COLO668 (cell line): ENCODE data around the gene COL4A4.
A peak's percentile ranks its signal among the peaks of the same experiment; 100 is the strongest.
"Not testable (repeated sequence)": the region's sequence is repeated elsewhere in the genome, so short reads cannot be mapped to it uniquely, and the experiment has no call there.

Experiments
- DNase-seq: peaks from one replicate; lab custom pipeline; 2025; ENCODE audit not compliant: unreplicated experiment; lab: John Stamatoyannopoulos, UW

COL4A4 gene

DNA sequence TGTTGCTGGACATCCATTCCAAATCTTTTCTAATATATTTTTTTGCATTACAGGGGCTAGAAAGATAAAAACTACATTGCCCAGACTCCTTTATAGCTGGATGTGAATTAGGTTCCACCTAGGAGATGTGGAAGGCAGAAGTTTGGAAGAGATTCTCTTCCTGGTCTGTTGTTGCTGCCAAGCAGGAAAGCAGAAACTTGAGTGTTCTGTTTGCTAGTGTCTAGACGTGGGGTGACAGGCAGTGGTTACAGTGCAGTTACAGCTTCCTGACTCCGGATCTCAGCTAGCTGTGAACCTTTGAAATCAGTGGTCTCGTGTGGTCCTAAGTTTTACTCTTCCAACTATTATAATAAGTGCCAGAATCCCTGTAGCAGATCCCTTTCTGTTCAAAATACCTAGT, 46.2 kb downstream of the COL4A4 start:
- no peak for DNase-seq

DNA sequence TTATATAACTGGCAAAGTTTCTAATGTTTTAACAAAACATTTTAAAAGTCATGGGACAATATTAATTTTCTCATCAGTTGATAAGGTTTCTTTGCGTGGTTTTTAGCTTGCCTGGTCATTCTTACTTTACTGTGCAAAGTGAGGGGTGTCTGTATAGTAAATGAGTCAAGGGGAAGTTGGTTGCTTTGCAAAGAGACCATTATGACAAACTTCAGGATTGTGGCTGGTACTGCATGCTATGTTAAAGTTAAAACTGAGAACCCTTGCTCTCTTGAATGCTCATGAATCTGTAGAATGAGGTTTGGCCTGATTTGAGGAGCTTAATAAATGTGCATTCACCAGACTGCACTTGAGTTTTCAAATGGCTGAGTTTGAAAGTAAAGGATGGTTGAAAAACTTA, 47.0 kb downstream of the COL4A4 start:
- no peak for DNase-seq

DNA sequence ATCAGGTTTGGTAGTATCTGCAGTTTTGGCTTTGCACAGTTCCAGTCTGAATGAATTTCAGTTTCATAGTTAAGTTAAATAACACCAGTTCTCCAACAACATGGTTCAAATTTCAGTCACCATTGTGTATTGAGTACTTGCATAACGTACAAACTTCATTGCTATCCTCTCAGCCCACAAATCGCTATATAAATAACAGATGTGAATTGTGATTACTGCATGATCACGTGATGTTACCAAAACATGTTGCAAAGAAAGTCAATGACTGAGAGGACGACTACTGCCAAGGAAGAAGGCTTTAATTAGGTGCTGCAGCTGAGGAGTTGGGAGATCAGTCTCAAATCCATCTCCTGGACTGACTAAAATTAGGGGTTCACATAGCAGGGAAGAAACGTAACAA, 48.2 kb downstream of the COL4A4 start:
- DNase-seq = no peak

DNA sequence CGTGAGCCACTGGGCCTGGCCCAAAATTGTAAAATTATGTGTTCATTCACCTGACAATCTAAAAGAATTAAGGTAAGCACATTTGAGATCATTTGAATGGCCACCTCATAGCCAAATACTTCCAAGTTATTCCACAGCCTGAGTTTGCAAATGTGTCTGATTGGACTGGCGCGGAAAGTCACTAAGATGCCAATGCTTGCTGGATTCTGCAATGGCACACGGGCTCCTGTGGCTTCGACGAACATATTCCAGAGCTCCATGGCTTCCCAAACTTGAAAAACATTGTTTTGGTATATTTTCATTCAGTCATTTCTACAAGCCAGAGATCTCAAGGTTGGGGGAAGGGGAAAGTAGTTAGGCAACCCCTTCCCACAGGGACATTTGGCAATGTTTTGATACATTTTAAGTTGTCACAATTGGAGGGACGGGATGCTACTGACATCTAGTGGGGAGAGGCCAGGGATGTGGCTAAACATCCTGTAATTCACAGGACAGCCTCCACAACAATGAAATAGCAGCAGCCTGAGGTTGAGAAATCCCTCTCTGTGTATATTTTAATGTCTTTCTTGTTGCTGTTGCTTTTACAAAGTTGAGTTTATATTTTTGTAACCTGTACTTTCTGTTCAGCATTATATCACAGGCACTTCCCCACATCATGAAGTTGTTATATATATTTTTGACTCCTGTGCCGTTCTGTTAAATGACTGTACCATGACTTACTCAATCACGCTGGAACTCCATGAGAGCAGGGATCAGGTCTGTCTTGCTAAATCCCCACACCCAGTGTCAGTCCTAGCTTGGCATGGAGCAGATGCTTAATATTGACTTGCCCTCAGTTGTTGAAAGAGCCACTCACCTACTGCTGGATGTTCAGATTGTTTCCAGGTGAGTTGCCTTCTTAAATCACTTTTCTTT, 56.9 kb downstream of the COL4A4 start:
- DNase-seq = peak; percentile 55

DNA sequence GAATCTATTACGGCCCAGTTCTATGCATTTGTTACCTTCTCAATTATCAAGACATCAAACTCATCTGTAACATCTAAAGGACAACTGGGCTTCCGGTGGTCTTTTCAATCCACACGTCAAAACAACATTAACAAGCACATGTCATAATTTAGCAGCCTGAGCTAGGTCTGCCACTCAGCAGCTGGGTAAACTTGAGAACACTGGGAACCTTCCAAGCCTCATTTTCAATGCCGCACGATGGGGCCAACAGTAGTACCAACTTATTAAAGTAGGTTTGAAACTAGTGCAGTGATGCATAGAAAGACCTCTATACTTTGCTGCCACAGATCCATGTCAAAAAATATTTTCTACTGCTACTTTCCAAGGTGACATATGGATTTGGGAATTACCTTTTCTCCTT, 60.4 kb downstream of the COL4A4 start:
- DNase-seq = peak; percentile 6

DNA sequence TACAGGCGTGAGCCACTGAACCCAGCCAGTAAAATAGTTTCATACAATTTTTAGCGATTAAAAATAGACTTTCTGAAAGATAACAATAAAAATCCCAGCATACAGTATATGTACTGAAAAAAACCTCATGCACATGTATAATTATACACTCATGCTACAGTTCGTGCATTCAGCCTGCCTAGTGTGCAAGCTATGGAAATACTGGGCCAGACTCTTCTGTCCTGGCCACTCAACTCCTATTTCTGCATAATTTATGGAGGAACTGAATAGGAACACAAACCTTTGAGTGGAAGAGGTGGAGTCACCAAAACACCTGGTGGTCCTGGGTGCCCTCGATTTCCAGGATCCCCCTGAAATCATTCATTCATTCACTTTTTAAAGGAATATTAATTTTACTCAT, 64.7 kb downstream of the COL4A4 start:
- DNase-seq = no peak

DNA sequence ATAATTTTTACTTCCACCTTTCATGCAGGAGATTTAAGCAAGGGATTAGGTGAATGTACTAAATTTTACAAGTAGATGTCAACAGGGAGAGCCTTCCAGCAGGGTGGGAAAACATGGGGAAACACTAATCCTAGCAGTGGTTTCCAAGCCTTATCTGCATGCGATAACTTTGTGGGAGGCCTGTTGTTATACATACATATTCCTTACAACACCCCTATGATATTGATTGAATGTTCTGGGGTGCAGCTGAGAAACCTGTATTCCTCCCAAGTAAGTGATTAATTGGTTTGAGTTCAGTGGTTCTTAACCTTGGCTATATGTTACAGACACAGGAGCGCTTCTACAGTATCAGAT, 65.9 kb downstream of the COL4A4 start:
- no peak for DNase-seq

DNA sequence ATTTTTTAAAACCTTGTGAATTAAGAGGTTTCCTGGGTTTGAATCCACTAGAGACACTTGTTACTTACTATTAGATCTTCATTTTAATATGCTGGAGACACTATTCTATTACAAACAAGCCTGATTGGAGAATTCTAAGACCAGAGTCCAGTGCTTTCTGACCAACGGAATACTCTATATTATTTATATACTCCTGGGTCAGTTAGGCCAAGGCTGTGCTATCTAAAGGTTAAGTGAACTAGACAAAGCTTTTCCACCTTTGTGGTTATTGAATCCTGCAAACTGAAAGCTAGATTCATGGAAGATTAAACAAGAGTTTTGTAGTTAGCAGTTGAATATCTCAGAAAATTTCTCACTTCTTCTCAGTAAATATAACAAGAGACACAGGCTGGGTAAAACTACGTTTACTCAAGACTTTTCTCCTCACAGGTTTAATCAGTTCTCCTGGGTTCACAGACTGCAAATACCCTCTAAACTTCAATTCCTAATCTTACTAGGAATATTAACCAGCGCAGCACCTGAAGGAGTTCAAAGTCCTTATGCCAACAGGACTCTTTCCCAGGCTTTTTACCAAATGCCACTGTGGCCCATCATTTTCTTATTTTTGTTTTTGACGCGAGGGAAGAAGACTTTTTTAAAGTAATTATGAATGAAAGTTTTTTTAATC, 66.4 kb downstream of the COL4A4 start:
- no peak for DNase-seq

DNA sequence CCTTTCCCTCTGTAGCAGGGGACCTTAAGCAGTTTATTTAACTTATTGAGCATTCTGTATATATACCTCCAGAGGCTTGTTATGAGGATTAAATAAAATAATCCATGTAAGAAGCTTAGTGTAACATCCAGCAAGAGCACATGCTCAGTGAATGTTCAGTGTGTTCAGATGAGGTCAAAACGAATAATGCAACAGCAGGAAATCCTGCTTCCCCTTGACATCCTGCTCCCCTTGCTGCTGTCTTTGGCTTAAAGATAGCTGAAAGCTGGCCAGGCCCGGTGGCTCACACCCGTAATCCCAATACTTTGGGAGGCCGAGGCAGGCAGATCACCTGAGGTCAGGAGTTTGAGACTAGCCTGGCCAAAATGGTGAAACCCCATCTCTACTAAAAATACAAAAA, 68.7 kb downstream of the COL4A4 start:
- DNase-seq = no peak

DNA sequence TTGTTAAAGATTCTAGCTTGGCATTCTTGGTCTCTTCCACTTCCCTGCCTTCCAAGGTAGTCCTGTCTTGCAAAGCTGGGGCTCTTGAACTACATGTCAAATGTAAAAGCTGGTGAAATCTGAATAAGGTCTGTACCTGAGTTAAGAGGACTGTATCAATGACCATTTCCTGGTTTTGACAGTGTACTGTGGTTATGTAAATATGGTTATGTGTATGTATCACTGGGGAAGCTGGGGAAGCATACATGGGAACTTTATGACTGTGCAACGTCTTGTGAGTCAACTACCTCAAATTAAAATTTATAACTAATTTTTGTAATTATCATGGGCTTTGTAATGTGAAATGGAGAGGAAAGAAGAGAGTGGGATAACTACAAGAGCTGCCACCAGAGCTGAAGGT, 81.7 kb downstream of the COL4A4 start:
- no peak for DNase-seq

DNA sequence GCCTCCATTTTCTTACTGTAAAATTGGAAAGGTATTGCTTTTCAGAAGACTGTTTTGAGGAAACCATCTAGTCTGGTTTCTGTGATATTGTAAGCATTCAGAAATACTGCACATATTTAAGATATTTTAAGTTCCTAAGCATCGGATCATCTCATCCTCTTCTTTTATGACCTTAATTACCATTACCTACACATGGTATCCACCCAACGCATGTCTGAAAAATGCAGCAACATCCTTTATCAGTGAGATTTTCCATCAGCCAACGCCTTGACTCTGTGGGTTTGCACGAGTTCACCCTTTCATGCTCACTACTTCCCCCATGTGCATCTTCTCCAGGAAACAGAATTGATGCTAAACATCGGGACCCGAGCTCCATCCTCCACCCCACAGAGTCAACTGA, 84.3 kb downstream of the COL4A4 start:
- no peak for DNase-seq

DNA sequence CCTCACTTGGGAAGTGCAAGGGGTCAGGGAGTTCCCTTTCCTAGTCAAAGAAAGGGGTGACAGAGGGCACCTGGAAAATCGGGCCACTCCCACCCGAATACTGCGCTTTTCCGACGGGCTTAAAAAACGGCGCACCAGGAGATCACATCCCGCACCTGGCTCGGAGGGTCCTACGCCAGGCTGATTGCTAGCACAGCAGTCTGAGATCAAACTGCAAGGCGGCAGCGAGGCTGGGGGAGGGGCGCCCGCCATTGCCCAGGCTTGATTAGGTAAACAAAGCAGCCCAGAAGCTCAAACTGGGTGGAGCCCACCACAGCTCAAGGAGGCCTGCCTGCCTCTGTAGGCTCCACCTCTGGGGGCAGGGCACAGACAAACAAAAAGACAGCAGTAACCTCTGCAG, 98.9 kb downstream of the COL4A4 start:
- not testable (repeated sequence) for DNase-seq

DNA sequence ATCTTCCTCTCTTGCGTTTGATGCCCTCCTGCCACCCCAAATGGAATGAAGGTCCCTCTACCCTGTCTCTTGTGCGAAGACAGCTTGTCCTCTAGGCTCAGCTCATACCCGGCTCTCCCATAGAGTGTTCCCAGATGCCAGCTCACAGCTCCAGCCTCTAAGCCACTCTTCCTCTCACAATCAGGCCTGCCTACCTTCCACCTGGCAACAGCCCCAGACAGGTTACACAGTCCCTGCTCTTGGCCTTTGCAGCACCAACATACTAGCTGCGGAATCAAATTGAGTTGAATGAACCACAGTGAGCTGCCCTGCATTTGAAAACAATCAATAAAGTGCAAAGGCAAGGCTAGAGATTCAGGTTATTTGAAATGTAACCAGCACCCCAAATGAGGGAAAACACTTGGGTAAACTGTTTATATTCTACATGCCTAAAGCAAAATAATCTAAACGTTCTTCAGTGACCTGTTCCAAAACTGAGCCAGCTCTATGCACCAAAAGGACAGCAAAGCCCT, 105.1 kb downstream of the COL4A4 start:
- DNase-seq = no peak

DNA sequence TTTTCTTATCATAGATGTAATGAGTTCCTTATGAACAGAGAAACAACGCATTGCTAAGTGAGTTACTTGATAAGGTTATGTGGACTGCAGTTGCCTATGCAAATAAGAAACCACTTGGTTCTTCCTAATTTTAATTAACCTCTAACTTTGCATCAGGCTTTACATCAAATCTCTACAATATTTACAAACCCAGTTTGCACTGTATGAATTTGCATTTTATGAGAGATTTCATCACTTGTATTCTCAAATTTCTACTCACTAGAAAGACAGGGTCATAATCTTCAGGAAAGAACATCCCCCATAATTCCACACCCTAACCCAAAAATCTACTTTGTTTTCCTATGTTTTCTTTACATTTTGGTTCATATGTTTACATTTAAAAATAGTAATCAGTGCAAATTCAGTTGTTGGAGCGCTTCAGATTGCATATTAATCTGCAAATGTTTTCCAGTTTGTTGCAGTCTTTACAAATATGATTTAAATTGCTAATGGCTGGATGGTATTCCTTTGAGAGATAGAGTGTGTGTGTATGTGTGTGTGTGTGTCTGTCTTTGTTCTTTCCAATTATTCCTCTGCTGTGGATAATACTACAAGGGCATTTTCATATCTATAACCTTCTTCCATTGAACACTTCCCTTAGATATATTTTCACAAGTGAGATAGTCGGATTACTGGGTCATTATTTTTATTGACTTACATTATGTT, 106.1 kb downstream of the COL4A4 start:
- no peak for DNase-seq

DNA sequence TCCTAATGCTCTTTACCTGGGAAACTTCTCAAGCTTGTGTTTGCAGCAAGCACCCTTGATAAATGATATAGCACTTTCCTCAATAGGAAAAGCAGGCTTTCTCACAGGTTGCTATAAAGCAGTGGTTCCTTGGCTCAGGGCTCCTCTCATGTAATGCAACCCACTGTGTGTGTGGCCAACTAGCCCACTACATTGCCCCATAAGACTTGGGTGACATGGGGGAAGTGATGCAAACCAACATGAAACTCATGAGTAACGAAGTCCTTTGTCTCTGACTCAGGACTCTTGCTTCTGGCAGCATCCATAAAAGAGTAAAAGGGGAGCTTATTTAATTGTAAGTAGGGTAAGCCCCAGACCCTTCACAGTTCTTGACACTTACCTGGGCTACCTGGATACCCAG, 106.9 kb downstream of the COL4A4 start:
- no peak for DNase-seq

DNA sequence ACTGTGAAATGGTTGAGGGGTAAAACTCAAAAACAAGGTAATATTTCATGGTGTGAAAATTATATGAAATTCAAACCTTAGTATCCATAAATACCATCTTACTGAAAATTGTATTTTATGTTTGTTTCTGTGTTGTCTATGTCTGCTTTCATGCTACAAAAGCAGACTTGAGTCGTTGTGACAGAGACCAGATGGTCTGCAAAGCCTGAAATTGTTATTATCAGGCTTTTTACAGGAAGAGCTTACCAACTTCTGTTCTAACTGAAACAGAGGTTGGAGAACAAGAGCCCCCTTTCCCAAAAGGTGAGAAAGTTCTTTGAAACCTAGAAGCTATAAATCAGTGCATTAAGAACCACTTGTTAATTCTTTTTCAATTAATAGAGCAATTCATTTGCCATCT, 110.0 kb downstream of the COL4A4 start:
- DNase-seq = no peak

DNA sequence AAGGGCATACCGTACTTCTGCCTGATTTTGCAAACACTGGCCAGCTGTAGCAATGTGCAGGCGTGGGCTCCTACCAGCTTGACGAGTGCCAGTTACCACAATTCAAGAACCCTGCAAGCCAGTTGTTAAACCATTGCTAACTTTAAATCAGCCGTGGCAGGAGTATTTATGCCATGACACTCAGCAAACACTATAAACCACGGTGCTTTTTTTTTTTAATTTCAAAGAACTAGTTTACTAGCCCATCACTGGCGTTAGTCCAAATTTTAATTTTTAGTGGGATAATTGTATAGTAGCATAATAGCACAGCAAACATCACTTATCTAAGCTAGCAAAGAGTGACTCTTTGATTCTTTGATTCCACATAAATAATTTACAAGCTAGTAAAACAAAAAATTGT, 111.1 kb downstream of the COL4A4 start:
- DNase-seq = peak; percentile 52

DNA sequence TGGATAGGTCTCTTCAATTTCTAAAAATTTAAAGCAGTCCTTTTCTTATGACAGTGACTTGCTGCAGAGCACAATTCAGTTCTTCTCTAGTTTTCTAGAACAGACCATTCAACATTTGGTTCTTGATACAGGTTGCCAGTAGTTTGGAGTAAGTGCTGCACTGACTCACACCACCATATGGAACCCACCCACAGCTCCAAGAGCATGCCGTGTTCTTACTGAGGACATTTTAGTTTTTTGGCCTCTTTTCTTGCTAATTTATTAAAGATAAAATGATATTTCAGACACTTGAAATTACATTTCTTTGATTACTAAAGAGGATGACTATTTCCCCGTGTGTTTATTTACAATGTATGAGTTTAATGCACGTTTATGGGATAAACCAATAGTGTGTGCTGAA, 120.0 kb downstream of the COL4A4 start:
- DNase-seq = no peak

DNA sequence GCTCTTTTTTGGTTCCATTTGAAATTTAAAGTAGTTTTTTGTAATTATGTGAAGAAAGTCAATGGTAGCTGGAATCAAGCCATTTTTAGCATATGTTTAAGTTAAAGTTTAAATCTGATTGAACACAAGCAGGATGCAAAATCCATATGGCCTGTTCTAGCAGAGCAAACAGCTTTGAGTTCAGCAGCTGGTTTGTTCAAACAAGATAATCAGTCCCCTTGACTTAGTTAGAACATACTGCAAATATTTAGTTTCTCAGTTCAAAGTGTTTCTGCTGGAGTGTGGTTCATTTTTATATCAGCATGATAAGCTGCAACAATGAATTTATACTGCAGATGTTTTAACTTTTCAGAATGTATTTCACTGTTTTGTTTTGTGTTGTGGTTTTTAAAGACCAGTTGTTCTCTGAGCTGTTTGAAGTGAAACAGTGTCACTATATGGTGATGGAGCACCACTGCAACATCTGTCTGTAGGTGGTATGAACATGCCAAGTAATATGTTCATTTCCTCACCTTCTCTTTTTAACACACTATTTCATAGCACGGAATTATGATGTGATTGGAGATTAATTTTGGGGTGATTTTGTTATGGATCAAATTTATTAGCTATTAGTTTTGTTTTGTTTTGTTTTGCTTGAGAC, 125.3 kb downstream of the COL4A4 start:
- peak; percentile 15 for DNase-seq

DNA sequence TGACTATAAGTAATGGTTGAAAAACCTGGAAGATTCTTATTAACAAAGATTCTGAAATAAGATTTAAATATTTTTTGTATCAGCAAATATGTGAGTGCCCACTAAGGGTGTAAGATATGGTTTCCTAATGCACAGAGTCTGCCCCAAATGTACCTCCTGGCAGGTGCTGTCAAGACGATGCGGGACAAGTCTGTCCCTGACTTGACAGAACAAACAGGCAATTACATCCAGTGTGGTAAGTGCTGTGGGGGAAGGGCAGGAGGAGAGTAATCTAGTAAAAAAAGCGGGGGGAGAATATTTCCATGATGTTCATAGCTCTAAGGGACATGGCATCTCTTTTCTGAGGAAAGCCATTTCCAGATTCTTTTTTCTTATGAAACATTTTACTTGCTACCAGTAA, 127.5 kb downstream of the COL4A4 start:
- DNase-seq = no peak

DNA sequence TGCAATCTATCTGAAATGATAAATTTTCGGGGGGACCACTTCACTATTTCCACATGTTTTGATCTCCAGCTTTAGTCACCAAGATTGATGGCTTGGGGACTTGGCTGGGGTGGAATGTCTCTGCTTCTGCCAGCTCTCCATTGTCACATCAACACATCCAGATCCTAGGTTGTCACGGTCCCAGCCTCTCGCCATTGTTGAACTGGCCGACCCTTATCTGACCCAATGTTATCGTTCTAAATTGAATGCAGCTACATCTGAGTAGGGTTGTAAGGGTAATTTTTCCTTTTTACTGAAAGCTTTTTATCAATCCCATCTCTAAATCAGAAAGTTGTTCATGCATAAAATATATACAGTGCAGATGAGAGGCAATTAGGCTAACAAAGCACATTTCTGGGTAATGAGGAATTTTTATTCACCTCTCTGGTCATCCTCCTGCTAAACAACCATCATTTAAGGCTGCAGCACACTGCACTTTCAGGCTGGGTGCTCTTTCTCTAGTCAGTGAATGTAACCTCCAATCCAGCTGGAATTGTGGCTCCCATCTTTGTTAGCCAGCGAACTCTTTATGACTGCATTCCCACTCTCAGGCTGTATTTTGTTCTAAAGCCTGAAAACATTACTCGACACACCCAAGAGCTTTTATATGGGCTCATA, 128.2 kb downstream of the COL4A4 start:
- DNase-seq = no peak
